Endothelial cell of umbilical vein (primary cell): Measurements from ENCODE around the gene RAD51B. TPM values are rescaled to one million over a fixed set of nuclear protein-coding genes. Genes with fewer than 3 reads are reported as not detected.

Source experiments
- BruUV-seq: library from RNA; stranded (reverse); fragments of 400-500 nt; replicated peaks from 2 replicates; lab custom pipeline; 2021; lab: Mats Ljungman, UMichigan
- CTCF ChIA-PET: fragments of 300-600, 350-600 bp; sonication (Branson Sonifier 250); formaldehyde crosslinking; loops from one replicate; lab custom pipeline; 2021; ENCODE audit warnings: antibody characterized with exemption, inconsistent platforms; lab: Charles Lee
- POLR2A ChIA-PET: fragments of 300-600, 350-600 bp; sonication (Branson Sonifier 250); formaldehyde crosslinking; loops from one replicate; lab custom pipeline; 2021; ENCODE audit warnings: antibody characterized with exemption, inconsistent platforms; lab: Charles Lee
- DNase-seq: peaks from one replicate; pipeline ENCODE4 v3.0.0-alpha.2; 2011; ENCODE audit warnings: low read depth, low spot score
- FAIRE-seq: peaks from 2 replicates; lab custom pipeline; 2011; peaks lifted over from hg19 to GRCh38; lab: Jason Lieb, UNC
- H2AFZ ChIP-seq: 2 replicates; pipeline ENCODE4 v1.6.0; 2012; ENCODE audit warnings: low read depth, low read length, control low read depth, inconsistent platforms
- H3K27ac ChIP-seq: 2 replicates; pipeline ENCODE4 v1.5.1; 2011; ENCODE audit warnings: low read depth, mild to moderate bottlenecking, control low read depth, low read length, moderate library complexity; ENCODE audit not compliant: insufficient read depth
- H3K27me3 ChIP-seq, 2 experiments: 2 replicates each; pipeline versions ENCODE4 v1.6.0 to v1.6.1; 2011; ENCODE audit warnings: low read length in 2 of 2, mixed read lengths in 1 of 2; ENCODE audit not compliant: control insufficient read depth in 2 of 2, insufficient read depth in 2 of 2
- H3K36me3 ChIP-seq, 2 experiments: 2 replicates in 1 of 2; 3 replicates in 1 of 2; pipeline ENCODE4 v1.5.1; 2011; ENCODE audit warnings: low read length in 2 of 2, mild to moderate bottlenecking in 1 of 2, moderate library complexity in 1 of 2; ENCODE audit not compliant: control insufficient read depth in 2 of 2, insufficient read depth in 2 of 2; ENCODE audit errors: extremely low read depth in 1 of 2
- H3K4me1 ChIP-seq: 3 replicates; pipeline ENCODE4 v1.5.1; 2011; ENCODE audit warnings: mild to moderate bottlenecking, low read length; ENCODE audit not compliant: control insufficient read depth, insufficient read depth; ENCODE audit errors: extremely low read depth
- H3K4me2 ChIP-seq: 2 replicates; pipeline ENCODE4 v1.6.1; 2011; ENCODE audit warnings: low read length, control low read depth, mixed read lengths; ENCODE audit not compliant: insufficient read depth
- H3K4me3 ChIP-seq, 3 experiments: fragments of 200-600 bp in 1 of 3; sonication (generic), shearing (Covaris generic) in 1 of 3; replicated peaks in 1 of 3; 2 replicates each; pipeline ENCODE4 v1.5.1; 2011 to 2016; ENCODE audit warnings: control low read depth in 3 of 3, low read length in 3 of 3, mild to moderate bottlenecking in 2 of 3, inconsistent platforms in 1 of 3, low read depth in 1 of 3, moderate library complexity in 1 of 3; ENCODE audit not compliant: insufficient read depth in 1 of 3
- H3K79me2 ChIP-seq: 2 replicates; pipeline ENCODE4 v1.6.0; 2012; ENCODE audit warnings: low read length, inconsistent platforms; ENCODE audit not compliant: control insufficient read depth, insufficient read depth
- H3K9ac ChIP-seq: replicated peaks from 2 replicates; pipeline ENCODE3; 2011; ENCODE audit warnings: low read length, control low read depth; ENCODE audit not compliant: insufficient read depth; ENCODE audit errors: extremely low read depth
- H3K9me1 ChIP-seq: replicated peaks from 3 replicates; pipeline ENCODE4 v1.6.0; 2011; ENCODE audit warnings: mild to moderate bottlenecking, low read length; ENCODE audit not compliant: control insufficient read depth, insufficient read depth; ENCODE audit errors: extremely low read depth
- H3K9me3 ChIP-seq: replicated peaks from 2 replicates; pipeline ENCODE4 v1.5.1; 2012; ENCODE audit warnings: low read length, inconsistent platforms; ENCODE audit not compliant: control insufficient read depth, insufficient read depth
- H4K20me1 ChIP-seq: replicated peaks from 2 replicates; pipeline ENCODE3; 2011; ENCODE audit warnings: mild to moderate bottlenecking, low read length; ENCODE audit not compliant: control insufficient read depth, insufficient read depth; ENCODE audit errors: extremely low read depth
- CTCF ChIP-seq, 2 donors: IDR thresholded peaks; 1 replicate in 1 of 2; 2 replicates in 1 of 2; pipeline ENCODE4 v1.5.1; 2011; ENCODE audit warnings: low read length in 2 of 2, mild to moderate bottlenecking in 2 of 2, moderate library complexity in 2 of 2, control low read depth in 1 of 2, inconsistent platforms in 1 of 2, low read depth in 1 of 2; ENCODE audit not compliant: insufficient read depth in 1 of 2; ENCODE audit errors: extremely low read depth in 1 of 2
- FOS ChIP-seq: IDR thresholded peaks from 2 replicates; pipeline ENCODE4 v1.6.1; 2011; ENCODE audit warnings: mild to moderate bottlenecking, low read length, moderate library complexity, borderline replicate concordance; ENCODE audit not compliant: insufficient read depth
- GATA2 ChIP-seq: IDR thresholded peaks from 2 replicates; pipeline ENCODE4 v1.7.0; 2011; ENCODE audit warnings: low read depth, mild to moderate bottlenecking, moderate library complexity, mixed read lengths, low read length; ENCODE audit not compliant: insufficient read length, insufficient read depth
- JUN ChIP-seq: IDR thresholded peaks from 2 replicates; pipeline ENCODE4 v1.6.1; 2011; ENCODE audit warnings: borderline replicate concordance, low read depth; ENCODE audit not compliant: insufficient read length, insufficient read depth
- MAX ChIP-seq: IDR thresholded peaks from 2 replicates; pipeline ENCODE4 v1.6.1; 2011; ENCODE audit not compliant: insufficient read depth, insufficient read length
- POLR2A ChIP-seq: IDR thresholded peaks from 2 replicates; pipeline ENCODE4 v1.6.1; 2012; ENCODE audit warnings: low read depth, mild to moderate bottlenecking, control low read depth, low read length
- POLR2AphosphoS5 ChIP-seq: IDR thresholded peaks from 2 replicates; pipeline ENCODE4 v1.6.1; 2012; ENCODE audit warnings: low read depth, mild to moderate bottlenecking, control low read depth, low read length, moderate library complexity; ENCODE audit not compliant: insufficient read depth
- dilution Hi-C: fragments of 300-500 bp; cut with MboI; formaldehyde crosslinking; loops from one replicate; pipeline ENCODE4 v1.15.0; 2019; ENCODE audit warnings: low sequenced_read_pairs; ENCODE audit not compliant: extremely low pct_ligation_motif_present
- intact Hi-C: fragments of 100-400 bp; cut with micrococcal nuclease; formaldehyde crosslinking; loops from one replicate; pipeline ENCODE4 v1.10.0; 2022
- polyA plus RNA-seq, 4 experiments: library from polyadenylated mRNA; depleted of rRNA in 3 of 4; stranded (reverse) in 3 of 4; unstranded in 1 of 4; fragments of >200 nt; gene quantifications; 2 replicates each; pipeline versions ENCODE4 v1.2.1 to v1.2.3, GENCODE V29; 2011 to 2012; ENCODE audit warnings: missing spikeins in 1 of 4
- total RNA-seq: library from RNA; stranded (reverse); gene quantifications from 2 replicates; pipeline ENCODE4 v1.2.3, GENCODE V29; 2021

RAD51B gene
- total and polyA plus RNA-seq, 2 donors (not counting 3 experiments of a cell fraction or from before 2014, with no cell fraction given): 3.9 to 19.0 TPM

- no peaks in the 10 kb centered on the region for H3K79me2 ChIP-seq
- peak overlapping the region; percentile 57 for H2AFZ ChIP-seq
- no peak for TF ChIP-seq POLR2A
- peak; percentile 17 for TF ChIP-seq GATA2
- TF ChIP-seq FOS: peak; percentile 82
- peak; percentile 58 for TF ChIP-seq JUN
- TF ChIP-seq MAX: no peak
- peak overlapping the region; percentile 1 for H3K4me2 ChIP-seq
- no peaks in the 10 kb centered on the region for H3K36me3 ChIP-seq
- intact Hi-C loops: no loop called here
- ChIA-PET CTCF (interaction anchor here (1.2 kb wide), 2 partner anchors 9 to 25 kb away, joined by 3 to 6 read pairs; no protein-coding TSS in a partner anchor), POLR2A (interaction anchor here (1.0 kb wide), 1 partner anchor 118 kb away, joined by 3 read pairs; the partner anchor contains the start of gene ZFP36L1)
- H4K20me1 ChIP-seq: no peaks in the 10 kb centered on the region
- FAIRE-seq (peak; percentile 97), DNase-seq (peak; percentile 55)
- peak overlapping the region; percentile 79 for H3K27ac ChIP-seq
- H3K4me3 ChIP-seq: no peak overlapping the region
- no peaks in the 10 kb centered on the region for H3K9me3 ChIP-seq
- peak overlapping the region; percentile 34 for H3K9ac ChIP-seq
- H3K27me3 ChIP-seq: no peaks in the 10 kb centered on the region
- dilution Hi-C loops: no loop called here
- peaks cover 14% of the 10 kb centered on the region for H3K4me1 ChIP-seq
- no TSS peak for BruUV-seq
- H3K9me1 ChIP-seq: no peaks in the 10 kb centered on the region
Measured at GRCh38 chr14:68675233-68675577, 855.6 kb downstream of the RAD51B start.

- intact Hi-C loops: no loop called here
- CTCF ChIA-PET: interaction anchor here (0.5 to 0.8 kb wide), 2 partner anchors 12 to 128 kb away, joined by 3 to 4 read pairs; no protein-coding TSS in a partner anchor
- no peak overlapping the region for H3K4me3 ChIP-seq
- DNase-seq: no peak
- TF ChIP-seq POLR2A (no peak), JUN (no peak), POLR2AphosphoS5 (no peak), CTCF (IDR thresholded peaks at IDR 0.05; ENCODE audit: extremely low read depth in 1 of 2, insufficient read depth in 1 of 2, low read depth in 1 of 2, low read length in 2 of 2) (no peak)
- H3K27ac ChIP-seq: no peak overlapping the region
- H3K4me2 ChIP-seq: no peak overlapping the region
- H3K4me1 ChIP-seq: peaks cover 19% of the 10 kb centered on the region
- H3K9me3 ChIP-seq: no peaks in the 10 kb centered on the region
- no TSS peak for BruUV-seq
- no peak overlapping the region for H3K9ac ChIP-seq
- no peak for FAIRE-seq
- dilution Hi-C loops: no loop called here
- H3K36me3 ChIP-seq: no peaks in the 10 kb centered on the region
- no peaks in the 10 kb centered on the region for H3K9me1 ChIP-seq
- H3K79me2 ChIP-seq: no peaks in the 10 kb centered on the region
- POLR2A ChIA-PET: no interaction called here
- no peaks in the 10 kb centered on the region for H3K27me3 ChIP-seq
- H2AFZ ChIP-seq: no peak overlapping the region
- no peaks in the 10 kb centered on the region for H4K20me1 ChIP-seq
Measured at GRCh38 chr14:68676511-68676943, 856.9 kb downstream of the RAD51B start.
